HPDE6-E6E7 (cell line): Measurements from ENCODE around the gene BBX.

Experiments used
- DNase-seq: peaks from one replicate; pipeline ENCODE4 v3.0.0; 2011; ENCODE audit warnings: missing footprints; ENCODE audit errors: extremely low spot score

The BBX gene

DNA sequence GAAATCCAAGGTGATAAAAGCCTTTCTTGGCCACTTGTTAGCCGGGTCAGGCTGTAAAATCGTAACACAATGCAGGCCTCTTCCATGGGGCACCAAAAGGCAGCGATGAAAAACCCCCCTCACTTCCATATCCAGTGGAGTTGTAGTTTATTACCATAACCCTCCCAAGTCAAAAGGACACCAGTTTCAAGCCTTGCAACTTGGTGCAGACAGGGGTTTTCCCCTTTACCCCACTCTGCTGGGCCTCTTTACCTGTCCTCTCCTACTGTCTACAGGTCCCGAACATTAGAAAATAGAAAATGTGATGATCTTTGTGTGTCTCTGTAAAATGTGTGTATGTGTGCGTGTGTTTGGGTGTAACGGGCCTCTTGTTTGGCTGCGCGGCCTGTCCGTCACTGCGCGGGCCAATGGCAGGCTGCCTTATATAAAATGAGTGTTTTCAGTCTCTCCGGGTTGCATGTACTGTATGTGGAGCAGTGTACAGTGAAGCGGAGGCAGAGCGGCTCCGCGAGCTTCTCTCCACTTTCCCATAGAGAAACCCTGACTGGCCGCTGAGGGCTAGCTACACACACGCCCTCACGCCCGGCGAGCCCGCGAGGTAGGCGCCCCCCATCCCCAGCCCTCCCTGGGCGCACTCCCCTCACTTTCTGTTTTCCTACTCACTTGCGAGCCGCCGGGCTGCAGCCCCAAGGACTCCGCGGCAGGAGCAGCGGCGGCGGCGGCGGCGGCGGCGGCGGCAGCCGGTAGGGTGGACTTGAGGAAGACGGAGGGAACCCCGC lies at the start of gene BBX:
BBX (plus strand) TSS at position 453 of the 779 bp plus-strand sequence. CDS start 187,499 bp downstream, outside the sequence.
- DNase-seq: peak; percentile 75

DNA sequence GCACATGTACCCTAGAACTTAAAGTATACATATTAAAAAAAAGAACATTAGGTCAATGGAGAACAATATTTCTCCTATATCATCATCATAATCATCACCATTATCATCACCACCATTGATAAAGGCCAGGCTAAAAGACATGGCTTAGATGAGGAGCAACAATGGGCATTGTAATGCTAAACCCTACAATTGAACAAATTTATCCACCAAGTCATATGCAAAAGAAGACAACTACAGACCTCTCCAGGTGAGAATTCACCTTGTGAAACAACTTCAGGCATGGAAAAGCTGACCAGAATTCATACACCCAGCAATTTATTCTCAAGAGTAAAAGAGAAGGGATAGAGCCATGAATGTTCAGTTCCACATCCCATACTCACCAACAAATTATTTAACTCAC lies 46.3 kb upstream of the BBX start:
- no peak for DNase-seq

GRCh38 chr3:107487490-107487889 lies 35.3 kb upstream of the BBX start:
- DNase-seq: no peak

DNA sequence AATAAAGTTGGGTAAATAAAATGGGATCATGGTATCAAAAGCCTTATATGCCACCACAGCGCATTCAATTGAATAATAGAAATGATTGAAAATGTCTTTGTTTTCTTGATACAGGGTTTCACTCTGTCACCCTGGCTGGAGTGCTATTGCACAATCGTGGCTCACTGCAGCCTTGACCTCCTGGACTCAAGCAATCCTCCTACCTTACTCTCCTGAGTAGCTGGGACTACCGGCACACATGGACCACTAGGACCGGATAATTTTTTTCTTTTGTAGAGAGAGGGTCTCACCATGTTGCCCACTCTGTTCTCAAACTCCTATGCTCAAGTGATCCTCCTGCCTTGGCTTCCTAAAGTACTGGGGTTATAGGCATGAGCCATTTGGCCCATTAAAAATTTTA lies 33.8 kb upstream of the BBX start:
- DNase-seq: no peak

DNA sequence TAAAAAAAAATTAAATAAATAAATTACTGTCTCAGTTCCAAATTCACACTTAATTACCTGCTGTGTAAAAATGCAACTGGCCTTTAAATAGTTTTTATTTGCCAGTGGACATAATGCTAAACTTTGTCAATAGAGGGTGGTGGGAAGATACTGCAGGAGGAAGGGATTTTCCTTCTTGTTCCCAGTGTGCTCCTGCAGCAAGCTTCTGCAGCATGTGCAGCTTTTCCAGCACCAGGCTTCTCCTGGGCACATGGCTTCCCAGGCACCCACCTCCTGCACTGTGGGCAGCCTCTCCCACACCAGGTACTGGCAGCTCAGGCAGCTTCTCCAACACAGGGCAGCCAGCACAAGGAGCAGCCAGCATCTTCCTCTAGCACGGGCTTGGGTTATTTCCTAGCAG lies 29.6 kb upstream of the BBX start:
- DNase-seq: no peak

- DNase-seq: no peak
Observed at GRCh38 chr3:107496855-107497254, 25.9 kb upstream of the BBX start.

DNA sequence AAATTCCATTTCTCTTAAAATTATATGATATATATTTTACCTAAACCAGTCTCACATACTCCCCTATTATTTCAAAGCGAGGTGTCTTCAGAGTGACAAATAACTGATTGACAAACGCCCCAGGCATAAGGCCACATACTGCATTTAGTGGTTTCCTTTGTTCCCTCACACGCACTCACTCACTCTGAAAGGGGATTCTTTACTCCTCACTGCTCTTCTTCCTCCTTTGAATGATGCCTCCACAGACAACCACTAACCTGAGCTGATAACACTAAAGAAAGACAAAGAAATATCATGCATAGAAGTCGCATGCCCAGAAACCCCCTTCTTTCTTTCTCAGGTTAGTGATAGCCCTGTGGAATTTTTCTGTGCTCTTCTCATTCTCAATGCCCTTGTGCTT lies 24.1 kb upstream of the BBX start:
- no peak for DNase-seq

- DNase-seq: no peak
Observed at GRCh38 chr3:107506458-107506857, 16.3 kb upstream of the BBX start.

- no peak for DNase-seq
Observed at GRCh38 chr3:107508331-107508730, 14.4 kb upstream of the BBX start.

GRCh38 chr3:107512108-107512507 lies 10.7 kb upstream of the BBX start:
- no peak for DNase-seq

GRCh38 chr3:107514453-107514852 lies 8.3 kb upstream of the BBX start:
- no peak for DNase-seq

GRCh38 chr3:107516475-107516874 lies 6.3 kb upstream of the BBX start:
- no peak for DNase-seq

- DNase-seq: no peak
Observed at GRCh38 chr3:107520535-107520934, 2.2 kb upstream of the BBX start.

DNA sequence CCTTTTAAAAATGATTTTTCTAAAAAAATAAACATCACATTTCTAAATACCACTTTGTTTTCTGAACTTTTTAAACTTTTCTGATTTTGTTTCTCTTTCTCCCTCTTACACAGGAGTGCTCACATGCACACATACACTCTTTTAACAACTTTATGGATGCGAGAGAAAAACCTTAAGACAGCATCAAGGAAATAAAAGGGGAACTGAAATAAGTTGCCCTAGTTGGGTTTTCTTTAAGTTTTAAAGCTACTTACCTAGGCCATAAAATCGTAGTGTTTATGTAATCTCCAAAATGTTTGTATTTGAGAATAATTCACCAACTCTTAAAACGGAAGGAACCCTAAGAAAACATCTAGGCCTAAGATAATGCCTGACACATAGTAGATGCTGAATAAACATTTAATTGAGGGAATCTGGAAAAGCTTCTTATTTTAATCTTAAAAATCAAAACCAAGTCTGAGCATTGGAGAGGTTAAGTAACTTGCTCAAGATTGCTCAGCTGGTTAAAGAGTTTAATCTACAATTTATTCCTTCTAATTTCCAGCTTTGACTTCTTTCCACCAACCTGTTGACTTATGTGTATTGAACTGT lies 1.2 kb upstream of the BBX start:
- no peak for DNase-seq

GRCh38 chr3:107523289-107523538 lies 452 bp downstream of the BBX start:
- no peak for DNase-seq

- DNase-seq: no peak
Observed at GRCh38 chr3:107523539-107524325, 970 bp downstream of the BBX start.

DNA sequence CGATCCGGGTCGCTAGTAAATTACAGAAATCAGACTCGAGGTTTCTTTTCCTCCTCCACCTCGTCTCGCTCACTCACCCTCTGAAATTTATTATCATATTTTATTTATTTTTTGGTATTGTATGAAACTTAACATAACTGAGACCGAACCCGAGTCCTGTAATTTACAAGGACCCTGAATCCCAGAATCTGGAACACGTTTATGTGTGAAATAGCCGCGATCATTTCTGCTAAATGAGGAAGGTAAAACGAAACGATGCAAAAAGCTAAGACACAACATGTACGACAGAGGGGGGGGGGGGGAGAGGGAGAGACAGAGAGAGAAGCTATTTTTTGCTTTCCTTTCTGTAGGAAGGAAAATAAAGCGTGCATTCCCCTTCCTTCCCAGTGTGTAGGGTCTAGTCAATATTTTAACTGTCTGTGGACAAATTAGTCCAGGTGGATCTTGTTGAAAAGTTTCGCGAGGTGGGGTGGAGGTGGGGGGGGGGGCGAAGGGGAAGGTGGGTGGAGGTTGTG lies 1.6 kb downstream of the BBX start:
- DNase-seq: no peak

GRCh38 chr3:107524841-107525643 lies 2.3 kb downstream of the BBX start:
- peak; percentile 33 for DNase-seq

GRCh38 chr3:107525644-107526305 lies 3.0 kb downstream of the BBX start:
- no peak for DNase-seq

DNA sequence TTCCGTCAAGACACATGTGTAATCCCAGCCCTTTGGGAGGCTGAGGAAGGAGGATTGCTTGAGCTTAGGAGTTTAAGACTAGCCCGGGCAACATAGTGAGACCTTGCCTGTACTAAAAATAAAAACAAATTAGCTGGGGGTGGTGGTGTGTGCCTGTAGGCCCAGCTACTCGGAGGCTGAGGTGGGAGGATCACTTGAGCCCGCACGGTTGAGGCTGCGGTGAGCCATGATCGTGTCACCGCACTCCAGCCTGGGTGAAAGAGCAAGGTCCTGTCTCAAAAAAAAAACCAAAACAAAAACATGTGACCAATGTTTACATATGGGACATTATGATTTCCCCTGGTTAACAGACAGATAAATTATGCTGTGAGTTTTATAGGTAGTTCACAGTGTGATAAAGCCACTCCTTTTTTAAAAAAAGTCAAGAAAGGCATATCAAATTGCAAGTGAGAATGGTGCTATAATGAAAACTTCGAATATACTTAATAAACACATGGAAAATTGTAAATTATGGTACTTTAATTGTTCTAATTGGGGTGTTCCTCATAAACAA lies 9.2 kb downstream of the BBX start:
- DNase-seq: no peak

DNA sequence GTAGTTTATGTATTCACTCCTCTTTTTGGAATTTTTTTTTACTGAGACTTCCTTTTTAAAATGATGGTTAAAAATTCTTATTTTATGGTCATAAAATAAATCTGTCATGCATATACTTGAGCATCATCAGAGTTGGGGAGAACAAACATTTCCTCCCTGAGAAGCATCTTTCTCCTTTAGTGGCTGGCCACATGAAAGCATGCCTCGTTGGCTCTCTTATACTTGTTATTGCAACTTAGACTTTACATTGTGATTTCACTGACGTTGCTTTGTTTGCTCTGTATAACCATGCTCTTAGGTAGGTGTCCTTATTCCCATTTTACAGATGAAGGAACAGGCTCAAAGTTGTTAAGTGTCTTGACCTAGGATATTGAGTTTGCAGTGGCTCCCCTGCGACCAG lies 18.1 kb downstream of the BBX start:
- DNase-seq: no peak
